ENCODE data around the gene DALRD3. TPM values are rescaled to one million over a fixed set of nuclear protein-coding genes. Genes with fewer than 3 reads are reported as not detected.

The DALRD3 gene
- total and polyA plus RNA-seq, 2 experiments from 2014 or later: 31.0 to 57.7 TPM

- no peaks in the 10 kb centered on the region for H3K27me3 ChIP-seq (ENCODE audit: insufficient read depth)
- peak overlapping the region; percentile 52; the same call in 1 of the 2 replicates for H3K27ac ChIP-seq (ENCODE audit: low read depth)
- H3K27ac Mint-ChIP-seq: peak overlapping the region; percentile 92
- peaks cover 6% of the 10 kb centered on the region for H4K20me1 ChIP-seq (replicated peaks; ENCODE audit: insufficient read depth)
- ATAC-seq: peak; percentile 33
- H3K9me2 ChIP-seq (ENCODE audit: insufficient read depth): no peaks in the 10 kb centered on the region
- peaks cover 18% of the 10 kb centered on the region for H3K79me2 ChIP-seq (replicated peaks; ENCODE audit: insufficient read depth)
- peaks cover 14% of the 10 kb centered on the region; the same call in 1 of the 2 replicates for H3K4me1 ChIP-seq (ENCODE audit: insufficient read depth)
- peaks cover 23% of the 10 kb centered on the region for H3K27me3 Mint-ChIP-seq (ENCODE audit: insufficient read depth, low read depth, poor library complexity)
- peak overlapping the region; percentile 97 for H3K4me2 ChIP-seq
- peak overlapping the region; percentile 91 for H3K4me3 Mint-ChIP-seq
- peak; percentile 70 for DNase-seq (ENCODE audit: low spot score)
- no peaks in the 10 kb centered on the region for H3F3A ChIP-seq (replicated peaks; ENCODE audit: low read depth)
- peak overlapping the region; percentile 91 for H3K4me3 ChIP-seq
- TF ChIP-seq STAT1 (IDR thresholded peaks at IDR 0.05; ENCODE audit: unreplicated experiment) (no peak), POLR2AphosphoS5 (IDR thresholded peaks at IDR 0.05; ENCODE audit: low read depth) (peak; percentile 53)
- H2AFZ ChIP-seq: peak overlapping the region; percentile 97
- H3K36me3 ChIP-seq (ENCODE audit: insufficient read depth): no peaks in the 10 kb centered on the region
- peaks cover 33% of the 10 kb centered on the region for H3K36me3 Mint-ChIP-seq (ENCODE audit: low read depth)
- H3K4me1 Mint-ChIP-seq: peaks cover 19% of the 10 kb centered on the region
- no peaks in the 10 kb centered on the region for H3K9me3 Mint-ChIP-seq
Measured at GRCh38 chr3:48990636-48991469, 27.5 kb downstream of the DALRD3 start.

GRCh38 chr3:48989796-48990635, 28.4 kb downstream of the DALRD3 start, which contains the start of gene P4HTM:
Gene P4HTM, plus strand, starts transcription at chr3:48990241. Its CDS starts 16 bp downstream, at chr3:48990257.
- Histone ChIP-seq H4K20me1 (replicated peaks; ENCODE audit: insufficient read depth) (peaks cover 9% of the 10 kb centered on the region), H3K4me3 (peak within 1 kb of the TSS; percentile 91), H3K9me2 (ENCODE audit: insufficient read depth) (no peaks in the 10 kb centered on the region), H3K27me3 (ENCODE audit: insufficient read depth) (no peaks in the 10 kb centered on the region), H3K27ac (ENCODE audit: low read depth) (peak within 1 kb of the TSS; percentile 86), H3F3A (replicated peaks; ENCODE audit: low read depth) (0 out of 2 replicates have a peak, but pooled peaks cover 3% of the 10 kb centered on the region), H3K36me3 (ENCODE audit: insufficient read depth) (no peaks in the 10 kb centered on the region; the same call in 1 of the 2 replicates), H3K79me2 (replicated peaks; ENCODE audit: insufficient read depth) (peaks cover 18% of the 10 kb centered on the region), H3K4me1 (ENCODE audit: insufficient read depth) (peaks cover 14% of the 10 kb centered on the region; the same call in 1 of the 2 replicates), H3K4me2 (peak within 1 kb of the TSS; percentile 97), H2AFZ (peak within 1 kb of the TSS; percentile 97)
- Mint-ChIP-seq H3K4me1 (peaks cover 19% of the 10 kb centered on the region), H3K9me3 (no peaks in the 10 kb centered on the region), H3K27me3 (ENCODE audit: insufficient read depth, low read depth, poor library complexity) (peaks cover 25% of the 10 kb centered on the region), H3K27ac (peak within 1 kb of the TSS; percentile 96), H3K4me3 (peak within 1 kb of the TSS; percentile 93), H3K36me3 (ENCODE audit: low read depth) (peaks cover 37% of the 10 kb centered on the region)
- TF ChIP-seq CTCF (conservative IDR thresholded peaks at IDR 0.05; ENCODE audit: low read depth in 2 of 2) (peak; percentile 32 to 49), CREB1 (CRISPR knock-in tag; IDR thresholded peaks at IDR 0.05; ENCODE audit: low read depth) (peak; percentile 81; the same call in 1 of the 2 replicates), POLR2AphosphoS5 (IDR thresholded peaks at IDR 0.05; ENCODE audit: low read depth) (peak; percentile 82), ETS1 (IDR thresholded peaks at IDR 0.05) (no peak)
- ATAC-seq (peak; percentile 81), DNase-seq (ENCODE audit: low spot score) (peak; percentile 92)

Measured in GM23338 (cell line).